CD4-positive, alpha-beta T cell treated with Interleukin-6 at 100 ng/mL for 8 hours (primary cell): ENCODE data around the gene TNFRSF21.
"Not testable (repeated sequence)": the region's sequence is repeated elsewhere in the genome, so short reads cannot be mapped to it uniquely, and the experiment has no call there.

Source experiments
- DNase-seq: peaks from one replicate; pipeline ENCODE4 v3.0.0-alpha.2; 2020; ENCODE audit warnings: mixed read lengths, low spot score

TNFRSF21 gene

GRCh38 chr6:47288267-47289090 is 21.2 kb downstream of the TNFRSF21 start:
- no peak for DNase-seq

GRCh38 chr6:47286301-47286700 is 23.4 kb downstream of the TNFRSF21 start:
- DNase-seq: no peak

- no peak for DNase-seq
These were observed 25.7 kb downstream of the TNFRSF21 start for GRCh38 chr6:47283993-47284392.

GRCh38 chr6:47278545-47278944 is 31.2 kb downstream of the TNFRSF21 start:
- DNase-seq: no peak

- no peak for DNase-seq
These were observed 32.0 kb downstream of the TNFRSF21 start for GRCh38 chr6:47277702-47278101.

GRCh38 chr6:47276377-47276776 is 33.3 kb downstream of the TNFRSF21 start:
- DNase-seq: no peak

- no peak for DNase-seq
These were observed 34.1 kb downstream of the TNFRSF21 start for GRCh38 chr6:47275640-47276039.

- DNase-seq: not testable (repeated sequence)
These were observed 34.6 kb downstream of the TNFRSF21 start for GRCh38 chr6:47275132-47275531.

GRCh38 chr6:47268572-47269187 is 41.0 kb downstream of the TNFRSF21 start:
- no peak for DNase-seq

- DNase-seq: no peak
These were observed 42.4 kb downstream of the TNFRSF21 start for GRCh38 chr6:47267301-47267700.

GRCh38 chr6:47265971-47266370 is 43.7 kb downstream of the TNFRSF21 start:
- no peak for DNase-seq

- DNase-seq: no peak
These were observed 44.9 kb downstream of the TNFRSF21 start for GRCh38 chr6:47264775-47265184.

- DNase-seq: no peak
These were observed 46.4 kb downstream of the TNFRSF21 start for GRCh38 chr6:47263268-47263667.

- no peak for DNase-seq
These were observed 47.5 kb downstream of the TNFRSF21 start for GRCh38 chr6:47262231-47262630.

- no peak for DNase-seq
These were observed 48.5 kb downstream of the TNFRSF21 start for GRCh38 chr6:47261191-47261590.

- DNase-seq: no peak
These were observed 49.7 kb downstream of the TNFRSF21 start for GRCh38 chr6:47260021-47260420.

GRCh38 chr6:47258724-47259347 is 50.9 kb downstream of the TNFRSF21 start:
- DNase-seq: no peak

- DNase-seq: no peak
These were observed 52.5 kb downstream of the TNFRSF21 start for GRCh38 chr6:47256981-47257730.

GRCh38 chr6:47256361-47256760 is 53.3 kb downstream of the TNFRSF21 start:
- DNase-seq: no peak

GRCh38 chr6:47254906-47255305 is 54.8 kb downstream of the TNFRSF21 start:
- DNase-seq: no peak

GRCh38 chr6:47254051-47254450 is 55.7 kb downstream of the TNFRSF21 start:
- DNase-seq: no peak

GRCh38 chr6:47253136-47253535 is 56.6 kb downstream of the TNFRSF21 start:
- DNase-seq: no peak
